Kidney (tissue), 14 donors: ENCODE data around the gene TEX48. TPM values are rescaled to one million over a fixed set of nuclear protein-coding genes. Genes with fewer than 3 reads are reported as not detected.

Experiments used
- DNase-seq, 5 donors: peaks; one replicate each; pipeline ENCODE4 v3.0.0-alpha.2; 2013 to 2020
- FAIRE-seq: peaks from 2 replicates; lab custom pipeline; 2012; peaks lifted over from hg19 to GRCh38; lab: Jason Lieb, UNC
- H3K27ac ChIP-seq, 2 donors: one replicate each; pipeline ENCODE4 v1.7.0; 2013; ENCODE audit warnings: low read depth in 2 of 2, low read length in 2 of 2, inconsistent platforms in 1 of 2
- H3K27me3 ChIP-seq: one replicate; pipeline ENCODE4 v1.7.1; 2013; ENCODE audit warnings: low read length, inconsistent platforms; ENCODE audit not compliant: control insufficient read depth, insufficient read depth
- H3K36me3 ChIP-seq, 3 donors: one replicate each; pipeline versions ENCODE4 v1.7.0 to v1.7.1; 2013; ENCODE audit warnings: low read length in 3 of 3, control low read depth in 1 of 3, inconsistent platforms in 1 of 3; ENCODE audit not compliant: insufficient read depth in 3 of 3, control insufficient read depth in 2 of 3
- H3K4me1 ChIP-seq, 3 donors: one replicate each; pipeline versions ENCODE4 v1.7.0 to v1.7.1; 2013; ENCODE audit warnings: low read length in 3 of 3, inconsistent platforms in 1 of 3, low read depth in 1 of 3; ENCODE audit not compliant: control insufficient read depth in 2 of 3, insufficient read depth in 2 of 3
- H3K4me3 ChIP-seq, 3 donors: one replicate each; pipeline versions ENCODE4 v1.7.0 to v1.8.1; 2013; ENCODE audit warnings: low read length in 3 of 3, control low read depth in 1 of 3, inconsistent platforms in 1 of 3
- H3K9ac ChIP-seq, 3 donors: one replicate each; pipeline versions ENCODE4 v1.7.0 to v1.7.1; 2013; ENCODE audit warnings: low read length in 3 of 3, control low read depth in 1 of 3, inconsistent platforms in 1 of 3
- H3K9me3 ChIP-seq, 3 donors: one replicate each; pipeline versions ENCODE4 v1.7.0 to v1.7.1; 2013; ENCODE audit warnings: low read length in 3 of 3, control low read depth in 1 of 3, inconsistent platforms in 1 of 3; ENCODE audit not compliant: control insufficient read depth in 2 of 3, insufficient read depth in 1 of 3
- intact Hi-C: fragments of 100-400 bp; cut with DNase I; formaldehyde crosslinking; loops from one replicate; pipeline ENCODE4 v1.11.1; 2022
- polyA plus RNA-seq: library from polyadenylated mRNA; stranded (reverse); fragments of 350-450 nt; fragmentation: Illumina TruSeq; extraction: RNeasy Lipid Tissue Mini Kit (QIAGEN cat#74804); gene quantifications from one replicate; pipeline ENCODE4 v1.2.3, GENCODE V29; 2014; ENCODE audit warnings: low read depth, low replicate concordance; ENCODE audit not compliant: insufficient read depth
- total RNA-seq: library from RNA; stranded (reverse); fragmentation: NEBNext Ultra II Directional; extraction: Animal tissue kit (Norgen Biotek cat#: 25700); gene quantifications from one replicate; pipeline ENCODE4 v1.2.1, GENCODE V29; 2021
- TF ChIP-seq, protein P1 (sequence below): IDR thresholded peaks from 3 replicates; pipeline ENCODE4 v1.5.1; 2012; ENCODE audit warnings: mild to moderate bottlenecking, moderate library complexity, borderline replicate concordance; ENCODE audit not compliant: insufficient read depth; ENCODE audit errors: extremely low read depth
- donor health status: control.
- donor health status: control.
- donor health status: control.
- donor health status: control.
- donor health status: control.
- donor health status: DM: yes; HTN: yes; CAD: no.
- donor health status: Normal renal cell carcinoma (clear cell type).

TEX48 gene
- total and polyA plus RNA-seq, 2 donors from 2014 or later = not detected

DNA sequence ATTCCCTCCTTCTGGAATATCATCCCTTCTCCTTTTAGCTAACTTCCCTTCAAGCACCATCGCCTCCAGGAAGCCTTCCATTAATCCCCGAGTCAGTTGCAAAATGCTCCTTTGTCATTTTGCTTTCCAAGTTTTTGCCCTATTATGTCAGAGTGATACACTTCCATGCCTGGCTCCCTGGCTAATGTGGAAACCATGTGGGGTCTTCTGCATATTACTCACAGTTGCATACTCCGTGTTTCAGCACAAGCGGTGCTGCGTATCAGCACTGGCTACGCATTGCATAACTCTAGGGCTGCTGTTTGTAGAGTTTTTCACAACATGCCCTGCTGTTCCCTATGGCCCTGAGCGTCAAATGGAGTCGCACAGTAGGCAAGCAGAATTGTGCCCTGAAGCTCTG, 26.3 kb downstream of the TEX48 start:
- H3K4me3 ChIP-seq = no peak overlapping the region
- DNase-seq = no peak
- H3K4me1 ChIP-seq = no peaks in the 10 kb centered on the region
- H3K9me3 ChIP-seq = no peaks in the 10 kb centered on the region
- no peak overlapping the region for H3K9ac ChIP-seq
- intact Hi-C loops = no loop called here
- no peak for FAIRE-seq
- H3K36me3 ChIP-seq = no peaks in the 10 kb centered on the region
- no peaks in the 10 kb centered on the region for H3K27me3 ChIP-seq
- no peak overlapping the region for H3K27ac ChIP-seq
- TF ChIP-seq, protein P1, sequence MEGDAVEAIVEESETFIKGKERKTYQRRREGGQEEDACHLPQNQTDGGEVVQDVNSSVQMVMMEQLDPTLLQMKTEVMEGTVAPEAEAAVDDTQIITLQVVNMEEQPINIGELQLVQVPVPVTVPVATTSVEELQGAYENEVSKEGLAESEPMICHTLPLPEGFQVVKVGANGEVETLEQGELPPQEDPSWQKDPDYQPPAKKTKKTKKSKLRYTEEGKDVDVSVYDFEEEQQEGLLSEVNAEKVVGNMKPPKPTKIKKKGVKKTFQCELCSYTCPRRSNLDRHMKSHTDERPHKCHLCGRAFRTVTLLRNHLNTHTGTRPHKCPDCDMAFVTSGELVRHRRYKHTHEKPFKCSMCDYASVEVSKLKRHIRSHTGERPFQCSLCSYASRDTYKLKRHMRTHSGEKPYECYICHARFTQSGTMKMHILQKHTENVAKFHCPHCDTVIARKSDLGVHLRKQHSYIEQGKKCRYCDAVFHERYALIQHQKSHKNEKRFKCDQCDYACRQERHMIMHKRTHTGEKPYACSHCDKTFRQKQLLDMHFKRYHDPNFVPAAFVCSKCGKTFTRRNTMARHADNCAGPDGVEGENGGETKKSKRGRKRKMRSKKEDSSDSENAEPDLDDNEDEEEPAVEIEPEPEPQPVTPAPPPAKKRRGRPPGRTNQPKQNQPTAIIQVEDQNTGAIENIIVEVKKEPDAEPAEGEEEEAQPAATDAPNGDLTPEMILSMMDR = no peak

DNA sequence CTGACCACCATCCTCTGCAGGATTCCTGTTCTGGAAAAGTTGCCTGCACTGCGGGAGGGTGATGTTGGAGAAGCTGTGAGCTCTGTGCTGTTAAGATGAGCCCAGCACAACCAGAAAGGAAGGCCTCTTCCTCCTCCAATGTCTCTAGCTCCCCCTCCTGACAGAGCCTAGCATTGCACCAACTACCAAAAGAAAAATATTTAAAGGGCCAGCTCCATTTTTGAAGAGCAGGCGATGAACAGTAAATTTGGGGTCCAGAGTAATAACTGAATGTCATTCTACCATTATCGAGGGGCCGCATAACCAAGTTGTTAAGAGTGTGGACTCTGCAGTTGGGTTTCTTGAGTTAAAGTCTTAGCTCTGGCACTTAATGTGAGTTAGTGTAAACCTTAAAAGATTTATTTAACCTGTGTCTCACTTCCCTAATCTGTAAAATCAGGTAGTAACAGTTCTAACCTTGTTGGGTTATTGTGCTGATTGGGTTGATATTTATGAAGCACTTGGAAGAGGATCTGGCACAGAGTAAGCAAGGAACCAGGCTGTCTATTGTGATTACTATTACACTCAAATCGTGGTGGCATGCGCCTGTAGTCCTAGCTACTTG, 28.3 kb downstream of the TEX48 start:
- H3K27ac ChIP-seq = no peak overlapping the region
- no peaks in the 10 kb centered on the region for H3K36me3 ChIP-seq
- H3K9ac ChIP-seq = no peak overlapping the region
- intact Hi-C loops = loop anchor here (5.0 kb wide), 1 partner anchor 246 kb away; no protein-coding TSS in a partner anchor
- TF ChIP-seq, protein P1 = peak; percentile 90
- DNase-seq (peak in 4 of 5 donors; percentile 79 to 88 (median 84)), FAIRE-seq (no peak)
- H3K4me3 ChIP-seq = no peak overlapping the region
- H3K4me1 ChIP-seq = no peaks in the 10 kb centered on the region
- no peaks in the 10 kb centered on the region for H3K9me3 ChIP-seq
- no peaks in the 10 kb centered on the region for H3K27me3 ChIP-seq

DNA sequence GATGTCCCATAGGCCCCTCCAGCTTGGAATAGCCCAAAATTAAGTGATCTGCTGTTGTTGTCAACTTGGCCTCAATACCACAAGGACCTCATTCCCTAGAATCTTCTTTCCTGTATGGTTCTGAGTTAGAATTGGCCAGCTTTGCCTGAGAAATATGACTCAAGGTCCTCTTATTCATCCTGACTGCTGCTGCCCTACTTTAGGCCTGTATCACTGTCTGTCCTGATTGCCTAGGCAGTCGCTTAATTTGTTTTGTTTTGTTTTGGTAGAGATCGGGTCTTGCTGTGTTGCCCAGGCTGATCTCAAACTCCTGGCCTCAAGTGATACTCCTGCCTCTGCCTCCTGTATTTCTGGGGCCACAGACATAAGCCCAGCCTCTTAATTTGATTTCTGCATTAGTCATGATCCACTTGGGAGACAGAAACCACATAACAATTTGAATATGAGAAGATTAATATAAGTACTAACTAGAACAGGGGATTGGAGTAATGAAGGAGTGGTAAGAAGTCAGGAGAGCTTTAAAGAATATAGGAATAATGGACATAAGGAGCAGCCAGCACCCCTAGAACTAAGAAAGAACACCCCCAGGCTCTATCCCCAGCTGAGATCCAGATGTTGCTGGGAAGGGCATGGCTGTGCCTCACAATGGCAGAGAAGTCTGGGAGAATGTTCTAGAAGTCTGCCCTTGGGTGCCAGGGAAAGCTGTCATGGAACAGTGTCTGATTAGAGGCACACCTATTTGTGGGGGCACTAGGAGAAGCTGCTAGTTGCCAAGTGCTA, 29.0 kb downstream of the TEX48 start:
- Histone ChIP-seq H3K4me3 (no peak overlapping the region), H3K36me3 (no peaks in the 10 kb centered on the region), H3K27ac (no peak overlapping the region), H3K9ac (no peak overlapping the region), H3K9me3 (no peaks in the 10 kb centered on the region), H3K4me1 (no peaks in the 10 kb centered on the region), H3K27me3 (no peaks in the 10 kb centered on the region)
- intact Hi-C loops = loop anchor here (5.0 kb wide), 1 partner anchor 246 kb away; no protein-coding TSS in a partner anchor
- TF ChIP-seq, protein P1 = no peak
- DNase-seq (no peak), FAIRE-seq (no peak)
